A673 (cell line): Measurements from ENCODE around the gene ACOT7.

Source experiments
- EZH2 ChIP-seq: fragments of 200-600 bp; sonication (generic); IDR thresholded peaks from 2 replicates; pipeline ENCODE4 v1.6.1; 2017; ENCODE audit warnings: borderline replicate concordance, low read depth, mild to moderate bottlenecking, mixed read lengths, antibody characterized with exemption, low read length; ENCODE audit not compliant: poor library complexity, severe bottlenecking
- TF ChIP-seq, protein P1 (sequence below): fragments of 300-800, 200-600 bp; sonication (generic); conservative IDR thresholded peaks from 2 replicates; pipeline ENCODE4 v1.5.1; 2017; ENCODE audit warnings: low read depth, mild to moderate bottlenecking, antibody characterized with exemption, low read length, moderate library complexity, mixed read lengths

DNA sequence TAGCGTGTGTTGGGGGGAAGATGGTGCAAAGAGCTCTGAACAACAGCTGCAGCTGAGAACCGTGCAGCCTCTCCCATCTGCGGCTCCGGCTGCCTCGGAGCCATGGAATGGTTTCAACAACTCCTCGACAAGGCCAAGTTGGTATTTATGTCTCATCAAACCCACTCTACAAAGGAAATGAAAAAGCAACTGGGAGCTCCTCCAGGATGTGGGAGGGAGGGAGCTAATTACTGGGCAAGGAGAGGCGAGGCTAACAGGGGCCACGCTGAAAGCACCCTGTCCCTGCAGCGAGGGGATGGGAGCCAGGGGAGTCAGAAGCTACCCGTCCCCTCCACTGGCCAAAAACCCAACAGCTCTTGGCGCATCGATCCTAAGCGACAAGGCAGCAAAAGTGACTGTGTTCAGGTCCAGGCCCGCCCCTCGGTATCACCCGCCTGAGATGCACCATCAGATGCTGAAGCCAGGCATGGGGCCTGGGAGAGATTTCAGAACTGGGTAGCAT lies 63.1 kb downstream of the ACOT7 start:
- TF ChIP-seq, protein P1, sequence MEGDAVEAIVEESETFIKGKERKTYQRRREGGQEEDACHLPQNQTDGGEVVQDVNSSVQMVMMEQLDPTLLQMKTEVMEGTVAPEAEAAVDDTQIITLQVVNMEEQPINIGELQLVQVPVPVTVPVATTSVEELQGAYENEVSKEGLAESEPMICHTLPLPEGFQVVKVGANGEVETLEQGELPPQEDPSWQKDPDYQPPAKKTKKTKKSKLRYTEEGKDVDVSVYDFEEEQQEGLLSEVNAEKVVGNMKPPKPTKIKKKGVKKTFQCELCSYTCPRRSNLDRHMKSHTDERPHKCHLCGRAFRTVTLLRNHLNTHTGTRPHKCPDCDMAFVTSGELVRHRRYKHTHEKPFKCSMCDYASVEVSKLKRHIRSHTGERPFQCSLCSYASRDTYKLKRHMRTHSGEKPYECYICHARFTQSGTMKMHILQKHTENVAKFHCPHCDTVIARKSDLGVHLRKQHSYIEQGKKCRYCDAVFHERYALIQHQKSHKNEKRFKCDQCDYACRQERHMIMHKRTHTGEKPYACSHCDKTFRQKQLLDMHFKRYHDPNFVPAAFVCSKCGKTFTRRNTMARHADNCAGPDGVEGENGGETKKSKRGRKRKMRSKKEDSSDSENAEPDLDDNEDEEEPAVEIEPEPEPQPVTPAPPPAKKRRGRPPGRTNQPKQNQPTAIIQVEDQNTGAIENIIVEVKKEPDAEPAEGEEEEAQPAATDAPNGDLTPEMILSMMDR: no peak
- no peak for TF ChIP-seq EZH2
